Lower leg skin (tissue), 3 donors: ENCODE results near the gene SHISA7.

Experiments used
- POLR2A ChIP-seq, 2 donors: fragments of 450-650 bp; IDR thresholded peaks; one replicate each; pipeline ENCODE4 v1.6.1; 2016 to 2017; ENCODE audit warnings: antibody characterized with exemption in 2 of 2, mild to moderate bottlenecking in 1 of 2, moderate library complexity in 1 of 2
- TF ChIP-seq, protein P1 (sequence below), 3 donors: fragments of 450-650 bp; IDR thresholded peaks; one replicate each; pipeline ENCODE4 v1.5.1; 2016; ENCODE audit warnings: antibody characterized with exemption in 3 of 3, mild to moderate bottlenecking in 3 of 3, moderate library complexity in 2 of 3

DNA sequence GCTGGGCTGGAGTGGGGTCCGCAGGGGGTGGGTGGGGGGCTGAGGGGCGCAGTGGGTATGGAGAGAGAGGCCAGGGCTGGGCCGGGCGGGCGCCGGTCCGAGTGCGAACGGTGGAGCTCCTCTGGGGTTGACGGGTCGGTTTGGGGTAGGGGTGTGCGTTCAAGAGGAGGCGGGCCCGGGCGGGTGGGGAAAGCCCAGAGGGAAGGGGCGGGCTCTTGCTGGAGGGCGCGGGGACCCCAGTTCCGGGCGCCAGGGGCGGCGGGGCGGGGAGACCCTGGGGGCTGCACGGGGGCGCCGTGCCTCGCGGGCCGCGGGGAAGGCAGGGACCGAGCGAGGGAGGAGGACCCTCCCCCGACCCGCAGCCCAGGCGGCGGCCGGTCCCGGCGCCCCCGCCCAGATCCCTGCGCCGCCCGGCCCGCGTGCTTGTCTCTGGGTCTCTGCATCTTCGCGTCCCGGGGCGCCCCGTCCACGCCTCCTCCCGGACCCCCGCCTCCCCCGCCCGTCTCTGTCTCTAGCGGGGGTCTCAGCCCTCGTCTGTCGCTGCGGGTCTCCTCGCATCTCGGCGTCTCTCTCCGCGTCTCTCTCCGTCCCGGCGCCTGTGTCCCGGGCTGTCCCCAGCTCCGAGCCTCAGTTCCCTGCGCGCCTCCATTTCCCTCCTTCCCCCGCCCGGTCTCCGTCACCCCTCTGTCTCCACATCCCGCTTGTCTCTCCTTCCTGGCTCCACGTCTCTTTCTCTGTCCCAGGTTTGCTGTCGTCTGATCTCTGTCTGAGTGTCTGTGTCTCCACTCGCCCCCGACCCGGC lies 8.3 kb upstream of the SHISA7 start:
- TF ChIP-seq, protein P1, sequence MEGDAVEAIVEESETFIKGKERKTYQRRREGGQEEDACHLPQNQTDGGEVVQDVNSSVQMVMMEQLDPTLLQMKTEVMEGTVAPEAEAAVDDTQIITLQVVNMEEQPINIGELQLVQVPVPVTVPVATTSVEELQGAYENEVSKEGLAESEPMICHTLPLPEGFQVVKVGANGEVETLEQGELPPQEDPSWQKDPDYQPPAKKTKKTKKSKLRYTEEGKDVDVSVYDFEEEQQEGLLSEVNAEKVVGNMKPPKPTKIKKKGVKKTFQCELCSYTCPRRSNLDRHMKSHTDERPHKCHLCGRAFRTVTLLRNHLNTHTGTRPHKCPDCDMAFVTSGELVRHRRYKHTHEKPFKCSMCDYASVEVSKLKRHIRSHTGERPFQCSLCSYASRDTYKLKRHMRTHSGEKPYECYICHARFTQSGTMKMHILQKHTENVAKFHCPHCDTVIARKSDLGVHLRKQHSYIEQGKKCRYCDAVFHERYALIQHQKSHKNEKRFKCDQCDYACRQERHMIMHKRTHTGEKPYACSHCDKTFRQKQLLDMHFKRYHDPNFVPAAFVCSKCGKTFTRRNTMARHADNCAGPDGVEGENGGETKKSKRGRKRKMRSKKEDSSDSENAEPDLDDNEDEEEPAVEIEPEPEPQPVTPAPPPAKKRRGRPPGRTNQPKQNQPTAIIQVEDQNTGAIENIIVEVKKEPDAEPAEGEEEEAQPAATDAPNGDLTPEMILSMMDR (IDR thresholded peaks at IDR 0.05): no peak
- TF ChIP-seq POLR2A (IDR thresholded peaks at IDR 0.05): no peak
